Measurements from ENCODE around the gene TUBA1C. TPM values are rescaled to one million over a fixed set of nuclear protein-coding genes. Genes with fewer than 3 reads are reported as not detected.
A peak's percentile ranks its signal among the peaks of the same experiment; 100 is the strongest.
"Not testable (repeated sequence)": the region's sequence is repeated elsewhere in the genome, so short reads cannot be mapped to it uniquely, and the experiment has no call there.

The TUBA1C gene
- total RNA-seq, 4 donors from 2014 or later: 207 to 331 (median 263) TPM

- intact Hi-C loops (cut with DNase I; ENCODE audit: low total_unique reads) (no loop called here), in situ Hi-C loops (cut with MboI; ENCODE audit: low pct_ligation_motif_present in 1 of 4, low pct_unique_long_range_greater_than_20kb in 1 of 4, low sequenced_read_pairs in 3 of 4) (no loop called here)
- WGBS, 2 donors (ENCODE audit: low coverage in 1 of 2): 90 to 92% methylated on average over 6 to 11 of the region's 11 CpGs
- Histone ChIP-seq H3K4me3 (no peak overlapping the region), H3K36me3 (no peaks in the 10 kb centered on the region), H3K9me3 (no peaks in the 10 kb centered on the region), H3K4me1 (peaks cover 0 to 11% (median 3%) of the 10 kb centered on the region in 4 donors), H3K27me3 (no peaks in the 10 kb centered on the region), H3K27ac (no peak overlapping the region)
- TF ChIP-seq EP300 (IDR thresholded peaks at IDR 0.05; ENCODE audit: low read depth) (no peak), POLR2AphosphoS5 (IDR thresholded peaks at IDR 0.05) (no peak), POLR2A (IDR thresholded peaks at IDR 0.05) (no peak)
- TF ChIP-seq, protein P1, sequence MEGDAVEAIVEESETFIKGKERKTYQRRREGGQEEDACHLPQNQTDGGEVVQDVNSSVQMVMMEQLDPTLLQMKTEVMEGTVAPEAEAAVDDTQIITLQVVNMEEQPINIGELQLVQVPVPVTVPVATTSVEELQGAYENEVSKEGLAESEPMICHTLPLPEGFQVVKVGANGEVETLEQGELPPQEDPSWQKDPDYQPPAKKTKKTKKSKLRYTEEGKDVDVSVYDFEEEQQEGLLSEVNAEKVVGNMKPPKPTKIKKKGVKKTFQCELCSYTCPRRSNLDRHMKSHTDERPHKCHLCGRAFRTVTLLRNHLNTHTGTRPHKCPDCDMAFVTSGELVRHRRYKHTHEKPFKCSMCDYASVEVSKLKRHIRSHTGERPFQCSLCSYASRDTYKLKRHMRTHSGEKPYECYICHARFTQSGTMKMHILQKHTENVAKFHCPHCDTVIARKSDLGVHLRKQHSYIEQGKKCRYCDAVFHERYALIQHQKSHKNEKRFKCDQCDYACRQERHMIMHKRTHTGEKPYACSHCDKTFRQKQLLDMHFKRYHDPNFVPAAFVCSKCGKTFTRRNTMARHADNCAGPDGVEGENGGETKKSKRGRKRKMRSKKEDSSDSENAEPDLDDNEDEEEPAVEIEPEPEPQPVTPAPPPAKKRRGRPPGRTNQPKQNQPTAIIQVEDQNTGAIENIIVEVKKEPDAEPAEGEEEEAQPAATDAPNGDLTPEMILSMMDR (IDR thresholded peaks at IDR 0.05): no peak
- no peak for DNase-seq
Measured at GRCh38 chr12:49260571-49261363, 4.1 kb upstream of the TUBA1C start.

GRCh38 chr12:49261721-49262120, 3.2 kb upstream of the TUBA1C start:
- Histone ChIP-seq H3K27me3 (no peaks in the 10 kb centered on the region), H3K36me3 (no peaks in the 10 kb centered on the region), H3K27ac (no peak overlapping the region), H3K9me3 (no peaks in the 10 kb centered on the region), H3K4me3 (no peak overlapping the region), H3K4me1 (peaks cover 0 to 20% (median 10%) of the 10 kb centered on the region in 4 donors)
- no peak for DNase-seq
- TF ChIP-seq, protein P1 (IDR thresholded peaks at IDR 0.05): no peak
- TF ChIP-seq POLR2AphosphoS5 (IDR thresholded peaks at IDR 0.05): no peak
- TF ChIP-seq EP300 (IDR thresholded peaks at IDR 0.05; ENCODE audit: low read depth): no peak
- TF ChIP-seq POLR2A (IDR thresholded peaks at IDR 0.05): no peak
- in situ Hi-C loops (cut with MboI; ENCODE audit: low pct_ligation_motif_present in 1 of 4, low pct_unique_long_range_greater_than_20kb in 1 of 4, low sequenced_read_pairs in 3 of 4) (no loop called here), intact Hi-C loops (cut with DNase I; ENCODE audit: low total_unique reads) (no loop called here)
- WGBS, 2 donors (ENCODE audit: low coverage in 1 of 2): 92 to 94% methylated on average over 2 of the region's 2 CpGs

GRCh38 chr12:49263400-49263763, 1.5 kb upstream of the TUBA1C start:
- WGBS, 2 donors (ENCODE audit: low coverage in 1 of 2): 74 to 90% methylated on average over 5 of the region's 5 CpGs

GRCh38 chr12:49264466-49264872, 413 bp upstream of the TUBA1C start:
- in situ Hi-C loops (cut with MboI; ENCODE audit: low pct_ligation_motif_present in 1 of 4, low pct_unique_long_range_greater_than_20kb in 1 of 4, low sequenced_read_pairs in 3 of 4) (no loop called here), intact Hi-C loops (cut with DNase I; ENCODE audit: low total_unique reads) (no loop called here)
- no peak for TF ChIP-seq POLR2A (IDR thresholded peaks at IDR 0.05)
- TF ChIP-seq POLR2AphosphoS5 (IDR thresholded peaks at IDR 0.05): no peak
- TF ChIP-seq EP300 (IDR thresholded peaks at IDR 0.05; ENCODE audit: low read depth): no peak
- TF ChIP-seq, protein P1 (IDR thresholded peaks at IDR 0.05): no peak
- Histone ChIP-seq H3K4me1 (peaks cover 7 to 44% (median 32%) of the 10 kb centered on the region in 4 donors), H3K4me3 (peak overlapping the region; percentile 48 to 94 (median 86)), H3K27ac (peak overlapping the region; percentile 96 to 99 (median 98)), H3K27me3 (no peaks in the 10 kb centered on the region), H3K36me3 (no peaks in the 10 kb centered on the region), H3K9me3 (no peaks in the 10 kb centered on the region)
- 0 to 1% methylated on average over 10 to 31 of the region's 35 CpGs for WGBS, 2 donors (ENCODE audit: low coverage in 1 of 2)
- no peak for DNase-seq

More at GRCh38 chr12:49263400-49263763, 1.5 kb upstream of the TUBA1C start:
- Histone ChIP-seq H3K36me3 (no peaks in the 10 kb centered on the region), H3K4me3 (peak overlapping the region in 1 of 4 donors; percentile 84), H3K4me1 (peaks cover 5 to 37% (median 26%) of the 10 kb centered on the region in 4 donors), H3K9me3 (no peaks in the 10 kb centered on the region), H3K27ac (peak overlapping the region in 3 of 4 donors; percentile 96 to 99 (median 98)), H3K27me3 (no peaks in the 10 kb centered on the region)
- TF ChIP-seq EP300 (IDR thresholded peaks at IDR 0.05; ENCODE audit: low read depth): no peak
- TF ChIP-seq, protein P1 (IDR thresholded peaks at IDR 0.05): no peak
- TF ChIP-seq POLR2A (IDR thresholded peaks at IDR 0.05): no peak
- TF ChIP-seq POLR2AphosphoS5 (IDR thresholded peaks at IDR 0.05): no peak
- DNase-seq: no peak
- in situ Hi-C loops (cut with MboI; ENCODE audit: low pct_ligation_motif_present in 1 of 4, low pct_unique_long_range_greater_than_20kb in 1 of 4, low sequenced_read_pairs in 3 of 4) (no loop called here), intact Hi-C loops (cut with DNase I; ENCODE audit: low total_unique reads) (no loop called here)

GRCh38 chr12:49269191-49269590, 4.3 kb downstream of the TUBA1C start:
- in situ Hi-C loops (cut with MboI; ENCODE audit: low pct_ligation_motif_present in 1 of 4, low pct_unique_long_range_greater_than_20kb in 1 of 4, low sequenced_read_pairs in 3 of 4); H3K9me3 ChIP-seq; H3K27me3 ChIP-seq; intact Hi-C loops (cut with DNase I; ENCODE audit: low total_unique reads); DNase-seq; H3K4me3 ChIP-seq: not testable (repeated sequence)
- H3K4me1 ChIP-seq: peaks cover 7 to 35% (median 29%) of the 10 kb centered on the region in 4 donors
- 92% methylated on average over 6 of the region's 6 CpGs; no CpG with 5 or more reads in 1 of the 2 donors for WGBS, 2 donors (ENCODE audit: low coverage in 1 of 2)
- H3K36me3 ChIP-seq: peaks cover 0 to 35% (median 16%) of the 10 kb centered on the region in 4 donors
- peak overlapping the region in 2 of 4 donors; percentile 0 to 46 for H3K27ac ChIP-seq
